KOPT-K1 (cell line): ENCODE results near the gene BAZ1A.

Experiments
- H3K27ac ChIP-seq: fragments of 200-600 bp; sonication (generic); 2 replicates; pipeline ENCODE4 v1.5.1; 2016; ENCODE audit warnings: antibody characterized with exemption, mild to moderate bottlenecking, low read depth, low read length; ENCODE audit not compliant: poor library complexity, severe bottlenecking
- H3K36me3 ChIP-seq: fragments of 200-600 bp; sonication (generic); 2 replicates; pipeline ENCODE4 v1.5.1; 2017; ENCODE audit warnings: antibody characterized with exemption, mild to moderate bottlenecking, low read length, moderate library complexity; ENCODE audit not compliant: insufficient read depth
- H3K9me3 ChIP-seq: fragments of 200-600 bp; sonication (generic); 2 replicates; pipeline ENCODE4 v1.5.1; 2017; ENCODE audit warnings: antibody characterized with exemption, low read length, mild to moderate bottlenecking; ENCODE audit not compliant: insufficient read depth, poor library complexity, severe bottlenecking

BAZ1A gene

DNA sequence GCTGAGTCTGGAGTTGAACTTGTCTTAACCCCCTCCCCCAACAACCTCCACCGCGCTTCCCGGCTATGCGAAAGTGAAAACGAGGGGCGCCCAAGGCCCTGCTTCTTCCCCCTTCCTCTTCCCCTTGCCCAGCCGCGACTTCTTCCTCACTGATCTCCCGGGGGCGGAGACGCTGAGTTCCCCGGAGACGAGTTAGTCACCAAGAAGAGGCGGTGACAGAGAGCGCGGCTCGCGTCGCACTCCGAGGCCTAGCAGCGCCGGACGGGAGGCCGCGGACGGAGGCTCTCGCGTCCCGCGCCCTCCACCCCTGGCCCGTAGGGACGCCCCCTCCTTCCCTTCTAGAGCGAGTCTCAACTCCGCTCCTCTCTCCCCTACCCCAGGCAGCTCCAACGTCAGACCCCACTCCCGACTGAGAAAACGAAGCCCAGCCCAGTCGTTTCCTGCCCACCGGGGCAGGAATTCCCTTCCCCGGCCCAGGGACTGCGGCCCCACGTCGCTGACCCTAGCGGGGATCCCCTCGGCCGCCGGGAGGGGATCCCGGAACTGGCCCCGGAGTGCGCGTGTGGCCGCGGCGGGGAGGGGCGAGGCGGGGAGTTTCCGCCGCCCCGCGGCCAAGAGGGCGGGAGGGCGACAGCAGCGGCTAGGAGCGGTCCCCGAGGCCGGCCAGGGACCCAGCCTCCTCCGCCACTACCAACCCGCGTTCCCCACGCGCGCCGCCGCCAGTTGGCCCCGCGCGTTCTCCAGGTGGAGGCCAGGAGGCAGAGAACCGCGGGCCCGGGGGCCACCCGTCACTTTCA lies 1.4 kb downstream of the BAZ1A start:
- H3K9me3 ChIP-seq = no peaks in the 10 kb centered on the region
- H3K36me3 ChIP-seq = peaks cover 30% of the 10 kb centered on the region
- peak overlapping the region; percentile 97 for H3K27ac ChIP-seq

DNA sequence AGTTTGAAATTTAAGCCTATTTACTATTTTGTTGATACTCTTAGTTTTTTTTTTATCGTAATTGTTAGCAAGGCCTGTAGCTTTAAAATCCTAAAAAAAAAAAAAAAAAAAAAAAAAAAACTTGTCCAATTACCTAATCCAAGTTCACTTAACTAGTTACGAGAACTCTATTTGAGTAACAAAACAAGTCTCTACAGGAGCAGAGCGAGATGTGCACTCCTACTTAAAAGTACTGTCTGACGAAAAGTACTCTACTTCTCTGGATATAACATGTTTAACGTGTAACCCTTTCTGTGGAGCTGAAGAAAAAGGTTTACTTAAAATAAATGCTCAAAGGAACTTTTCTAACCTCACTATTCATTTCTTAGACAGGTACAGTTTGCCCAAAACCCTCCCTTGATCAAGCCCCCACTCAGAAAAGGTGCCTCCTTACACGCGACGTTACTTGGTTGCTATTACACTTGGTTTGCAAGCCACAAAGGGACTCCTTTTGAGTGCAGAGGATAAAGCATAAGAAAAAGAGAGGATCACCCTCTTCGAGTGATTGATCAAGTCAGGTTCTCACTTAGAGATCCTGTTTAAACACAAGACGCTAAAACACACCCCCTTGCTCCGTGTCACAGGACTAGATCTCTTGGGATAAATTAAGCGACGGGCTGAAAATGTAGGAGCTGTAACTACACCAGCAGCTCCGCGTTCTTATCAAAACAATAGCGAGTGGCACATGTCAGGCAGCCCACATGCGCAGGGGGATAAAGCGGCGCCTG lies 2.2 kb downstream of the BAZ1A start:
- Histone ChIP-seq H3K36me3 (peaks cover 37% of the 10 kb centered on the region), H3K9me3 (no peaks in the 10 kb centered on the region), H3K27ac (peak overlapping the region; percentile 97)

DNA sequence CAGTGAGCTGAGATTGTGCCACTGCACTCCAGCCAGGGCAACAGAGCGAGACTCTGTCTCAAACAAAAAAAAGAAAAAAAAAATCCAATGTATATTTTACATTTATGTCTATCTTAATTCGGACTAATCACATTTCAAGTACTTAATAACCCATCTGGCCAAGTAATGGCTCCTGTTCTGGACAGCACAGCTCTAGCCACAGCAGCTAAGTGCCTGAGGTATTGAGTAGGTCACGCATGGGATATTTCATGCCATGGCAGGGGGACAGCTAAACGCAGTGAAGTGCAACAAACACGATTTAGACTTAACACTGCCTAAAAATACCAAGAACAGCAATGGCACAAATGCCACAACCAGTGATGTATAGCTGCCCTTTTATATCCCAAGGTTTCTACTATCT lies 8.0 kb downstream of the BAZ1A start:
- Histone ChIP-seq H3K27ac (no peak overlapping the region), H3K9me3 (no peaks in the 10 kb centered on the region), H3K36me3 (peaks cover 78% of the 10 kb centered on the region)

DNA sequence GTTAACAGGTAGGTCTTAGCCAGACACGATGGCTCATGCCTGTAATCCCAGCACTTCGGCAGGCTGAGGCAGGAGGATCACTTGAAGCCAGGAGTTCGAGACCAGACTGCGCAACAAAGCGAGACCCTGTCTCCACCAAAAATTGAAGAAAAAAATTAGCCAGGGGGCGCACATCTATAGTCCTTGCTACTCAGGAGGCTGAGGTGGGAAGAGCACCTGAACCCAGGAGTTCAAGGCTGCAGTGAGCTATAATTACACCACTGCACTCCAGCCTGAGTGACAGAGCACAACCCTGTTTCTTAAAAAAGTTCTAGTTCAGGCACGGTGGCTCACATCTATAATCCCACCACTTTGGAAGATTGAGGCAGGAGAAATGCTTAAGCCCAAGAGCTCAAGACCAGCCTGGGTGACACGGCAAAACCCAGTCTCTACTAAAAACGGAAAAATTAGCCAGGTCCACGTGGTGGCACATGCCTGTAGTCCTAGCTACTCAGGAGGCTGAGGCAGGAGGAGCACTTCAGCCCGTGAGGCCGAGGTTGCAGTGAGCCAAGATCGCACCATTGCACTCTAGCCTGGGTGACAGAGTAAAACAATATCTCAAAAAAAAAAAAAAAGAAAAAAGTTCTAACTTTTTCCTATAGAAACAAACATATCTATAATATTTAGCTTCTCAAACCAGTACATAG lies 9.1 kb downstream of the BAZ1A start:
- Histone ChIP-seq H3K9me3 (no peaks in the 10 kb centered on the region), H3K27ac (no peak overlapping the region), H3K36me3 (peaks cover 79% of the 10 kb centered on the region)

DNA sequence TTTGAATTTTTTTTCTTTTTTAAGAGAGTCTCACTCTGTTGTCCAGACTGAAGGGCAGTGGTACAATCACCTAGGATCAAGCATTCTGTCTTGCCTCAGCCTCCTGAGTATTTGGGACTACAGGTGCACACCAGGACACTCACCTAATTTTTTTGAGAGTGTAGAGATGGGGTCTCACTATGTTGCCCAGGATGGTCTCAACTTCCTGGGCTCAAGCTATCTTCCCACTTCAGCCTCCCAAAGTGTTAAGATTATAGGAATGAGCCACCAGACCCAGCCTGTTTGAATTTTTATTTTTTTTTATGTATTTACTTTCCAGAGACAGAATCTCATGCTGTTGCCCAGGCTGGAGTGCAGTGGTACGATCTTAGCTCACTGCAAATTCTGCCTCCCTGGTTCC lies 11.3 kb downstream of the BAZ1A start:
- Histone ChIP-seq H3K9me3 (no peaks in the 10 kb centered on the region), H3K36me3 (peaks cover 81% of the 10 kb centered on the region), H3K27ac (no peak overlapping the region)

DNA sequence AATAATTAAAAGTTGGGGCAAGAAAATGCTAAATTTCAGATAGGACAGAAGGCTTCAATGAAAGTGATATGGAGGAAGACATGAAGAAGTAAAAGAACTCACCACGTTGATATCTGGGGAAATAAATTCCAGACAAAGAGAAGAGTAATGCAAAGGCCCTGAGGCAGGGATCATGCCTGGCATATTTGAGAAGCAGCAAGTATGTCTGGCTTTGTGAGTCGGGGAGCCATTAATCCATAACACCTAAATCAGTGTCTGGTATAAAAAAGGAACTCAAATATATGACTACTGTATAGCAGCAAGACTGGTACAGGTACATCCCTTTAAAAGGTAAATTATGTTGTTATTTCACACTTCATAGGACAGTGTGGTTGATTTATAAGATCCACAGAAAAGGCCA lies 16.4 kb downstream of the BAZ1A start:
- Histone ChIP-seq H3K9me3 (no peaks in the 10 kb centered on the region), H3K27ac (no peak overlapping the region), H3K36me3 (peaks cover 79% of the 10 kb centered on the region)

DNA sequence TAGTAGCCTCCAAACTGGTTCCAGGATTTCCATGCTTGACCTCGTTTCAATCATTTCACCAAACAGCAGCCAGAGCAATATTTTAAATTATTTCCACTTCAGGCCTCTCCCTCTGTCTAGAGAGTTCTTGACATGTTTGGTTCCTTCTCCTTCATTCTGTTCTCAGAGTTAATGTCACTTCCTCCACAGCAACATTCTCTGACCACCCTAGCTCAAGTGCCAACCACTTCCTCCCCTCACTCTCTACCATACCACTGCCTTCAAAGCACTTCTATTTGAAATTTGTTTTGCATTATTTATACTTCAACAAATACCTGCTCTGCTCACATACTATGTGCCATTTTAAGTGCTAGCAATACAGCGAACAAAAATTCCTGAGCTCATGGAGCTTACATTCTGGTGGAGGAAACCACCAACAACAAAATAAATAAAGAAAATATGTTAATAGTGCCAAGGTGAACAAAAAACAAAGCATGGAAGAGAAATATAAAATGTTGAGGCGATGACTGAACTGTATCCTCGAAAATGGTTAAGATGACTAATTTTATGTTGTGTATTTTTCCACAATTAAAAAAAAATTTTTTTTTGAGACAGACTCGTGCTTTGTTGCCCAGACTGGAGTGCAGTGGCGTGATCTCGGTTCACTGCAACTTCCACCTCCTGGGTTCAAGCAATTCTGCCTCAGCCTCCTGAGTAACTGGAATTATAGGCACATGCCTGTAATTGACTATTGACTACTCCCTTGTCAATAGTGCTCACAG lies 17.3 kb downstream of the BAZ1A start:
- peaks cover 87% of the 10 kb centered on the region for H3K36me3 ChIP-seq
- H3K9me3 ChIP-seq = no peaks in the 10 kb centered on the region
- peak overlapping the region; percentile 52 for H3K27ac ChIP-seq

DNA sequence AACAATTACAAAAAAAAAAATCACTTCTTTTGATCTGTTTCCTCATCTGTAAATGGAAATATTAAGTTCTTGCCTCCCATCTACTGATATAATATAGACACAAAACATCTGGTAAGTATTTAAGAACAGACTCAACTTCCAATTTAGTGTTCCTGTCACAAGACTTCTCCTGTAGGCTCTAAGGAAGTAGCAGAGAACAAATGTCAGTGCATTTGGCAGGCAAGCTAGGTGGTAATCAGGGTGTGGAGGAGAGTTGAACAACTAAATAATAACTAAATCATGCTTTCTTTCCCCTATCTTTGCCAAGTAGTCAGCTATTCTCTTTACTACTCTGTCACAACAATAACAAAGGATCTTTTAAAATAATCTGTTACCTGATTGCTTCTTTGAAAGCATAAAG lies 22.1 kb downstream of the BAZ1A start:
- H3K9me3 ChIP-seq = no peaks in the 10 kb centered on the region
- H3K27ac ChIP-seq = no peak overlapping the region
- H3K36me3 ChIP-seq = peaks cover 93% of the 10 kb centered on the region

DNA sequence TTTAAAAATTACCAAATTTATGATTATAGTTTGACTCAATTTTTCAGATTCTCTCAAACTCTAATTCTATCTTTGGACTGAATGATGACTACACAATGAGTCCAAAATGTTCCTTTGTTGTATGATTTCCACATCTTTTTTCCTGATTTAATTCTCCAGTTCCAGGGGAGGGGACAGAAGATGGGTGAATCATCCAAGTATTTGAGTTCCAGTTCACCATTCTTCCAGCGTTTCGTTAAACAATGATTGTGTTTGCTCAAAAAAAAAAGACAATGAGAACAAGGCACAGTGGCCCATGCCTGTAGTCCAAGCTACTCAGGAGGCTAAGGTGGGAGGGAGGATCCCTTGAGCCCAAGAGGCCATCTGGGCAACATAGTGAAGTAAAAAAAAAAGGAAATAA lies 23.8 kb downstream of the BAZ1A start:
- Histone ChIP-seq H3K9me3 (no peaks in the 10 kb centered on the region), H3K36me3 (peaks cover 98% of the 10 kb centered on the region), H3K27ac (no peak overlapping the region)

DNA sequence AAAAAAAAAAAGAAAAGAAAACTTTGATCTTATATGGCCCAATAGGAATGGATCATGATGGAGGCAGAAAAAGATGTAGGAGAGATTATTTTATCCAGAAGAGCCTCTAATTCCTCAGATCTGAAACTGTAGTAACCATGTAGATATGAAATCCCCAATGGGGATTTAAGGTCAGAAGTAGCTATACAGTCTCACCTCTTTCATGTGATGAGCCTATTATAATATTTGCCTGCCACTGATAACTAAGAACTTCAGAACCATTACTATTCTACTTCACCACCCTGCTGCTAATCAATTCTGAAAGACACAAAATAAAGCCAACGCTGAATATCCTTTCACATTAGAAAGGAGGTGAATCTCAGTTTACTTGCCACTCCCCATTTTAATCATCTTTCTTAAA lies 29.3 kb downstream of the BAZ1A start:
- Histone ChIP-seq H3K9me3 (no peaks in the 10 kb centered on the region), H3K36me3 (peaks cover 96% of the 10 kb centered on the region), H3K27ac (no peak overlapping the region)

DNA sequence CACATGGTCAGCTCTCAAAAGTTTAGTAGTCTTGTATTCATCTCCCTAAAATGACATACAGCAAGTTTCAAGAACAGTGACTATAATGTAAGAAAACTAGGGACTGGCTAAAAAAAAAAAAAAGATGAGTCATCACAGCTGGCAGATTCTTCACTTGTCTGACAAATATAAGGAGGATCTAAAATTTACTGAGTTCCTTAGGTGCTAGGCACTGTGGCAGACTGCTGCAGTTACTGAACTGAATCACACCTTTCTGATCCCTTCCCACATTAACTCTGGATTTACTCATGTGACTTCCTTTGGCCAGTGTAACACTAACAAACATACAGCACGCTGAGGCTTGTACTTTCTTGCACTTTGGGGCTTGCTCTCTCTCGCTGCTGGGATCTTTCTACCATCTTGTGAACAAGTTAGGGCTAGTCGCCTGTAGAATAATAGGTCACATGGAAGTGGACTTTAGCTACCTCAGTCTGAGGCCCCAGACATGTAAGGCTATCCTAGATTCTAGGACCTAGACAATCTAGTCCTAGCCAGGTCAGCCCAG lies 32.1 kb downstream of the BAZ1A start:
- Histone ChIP-seq H3K36me3 (peaks cover 90% of the 10 kb centered on the region), H3K27ac (no peak overlapping the region), H3K9me3 (no peaks in the 10 kb centered on the region)

DNA sequence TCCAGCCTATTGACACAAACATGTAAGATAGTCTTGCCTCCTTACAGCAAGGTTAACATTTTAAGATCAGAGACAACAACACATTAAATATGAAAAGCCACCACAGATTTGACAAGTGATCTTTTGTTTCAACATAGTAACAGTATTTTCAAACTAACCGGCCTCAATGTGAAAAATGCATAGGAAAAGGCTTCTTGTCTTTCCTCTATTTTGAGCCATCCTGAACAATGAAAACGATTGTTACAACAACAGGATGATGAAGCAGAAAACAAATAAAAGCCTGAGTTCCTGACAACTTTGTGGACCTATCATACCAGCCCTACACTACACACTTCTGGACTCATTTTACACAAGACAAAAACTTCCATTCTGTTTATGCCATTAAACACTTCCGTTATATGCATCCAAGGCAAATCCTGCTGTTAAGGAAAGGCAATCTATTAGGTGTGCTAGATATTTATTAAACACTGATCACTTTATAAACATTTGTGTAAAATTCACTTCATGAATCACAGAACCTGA lies 37.3 kb downstream of the BAZ1A start:
- Histone ChIP-seq H3K27ac (no peak overlapping the region), H3K36me3 (peaks cover 65% of the 10 kb centered on the region), H3K9me3 (no peaks in the 10 kb centered on the region)

DNA sequence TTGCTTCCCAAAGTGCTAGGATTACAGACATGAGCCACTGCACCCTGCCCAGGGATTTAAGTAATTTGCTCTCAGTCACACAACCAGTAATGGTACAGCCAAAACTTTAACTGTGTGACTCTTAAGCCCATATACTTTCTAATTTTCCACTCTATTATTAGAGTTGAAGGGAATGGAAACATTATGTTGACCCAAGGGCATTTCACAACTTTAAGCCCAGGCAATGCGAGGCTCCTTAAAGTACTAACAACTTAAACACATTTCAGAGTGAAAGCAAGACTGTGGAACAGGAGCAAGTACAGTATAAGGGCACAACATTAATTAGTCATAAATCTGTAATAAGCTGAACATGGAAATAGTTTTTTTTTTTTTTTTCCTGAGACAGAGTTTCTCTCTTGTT lies 39.8 kb downstream of the BAZ1A start:
- Histone ChIP-seq H3K27ac (no peak overlapping the region), H3K9me3 (no peaks in the 10 kb centered on the region), H3K36me3 (peaks cover 56% of the 10 kb centered on the region)
